ENCODE data around the gene ANKRD9.

ANKRD9 gene

DNA sequence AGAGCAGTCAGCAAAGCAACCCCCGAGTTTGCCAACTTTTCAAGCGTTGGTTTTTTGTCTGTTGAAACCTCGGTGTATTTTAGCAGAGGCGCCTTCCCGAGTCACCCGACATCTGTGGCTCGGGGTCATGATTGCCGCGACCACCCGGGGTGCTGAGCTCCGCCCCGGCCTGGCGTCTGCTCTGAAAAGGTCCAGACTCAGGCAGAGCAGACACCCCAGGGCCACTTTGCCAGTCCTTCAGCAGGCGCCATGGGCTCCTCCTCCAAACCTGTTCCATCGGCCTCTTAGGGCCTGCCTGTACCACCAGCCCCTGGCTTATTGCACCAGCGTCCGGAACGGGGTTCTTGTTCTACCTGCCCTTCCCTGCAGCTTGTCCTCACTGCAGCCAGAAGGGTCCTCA lies 19.1 kb downstream of the ANKRD9 start:
- TF ChIP-seq, protein P1, sequence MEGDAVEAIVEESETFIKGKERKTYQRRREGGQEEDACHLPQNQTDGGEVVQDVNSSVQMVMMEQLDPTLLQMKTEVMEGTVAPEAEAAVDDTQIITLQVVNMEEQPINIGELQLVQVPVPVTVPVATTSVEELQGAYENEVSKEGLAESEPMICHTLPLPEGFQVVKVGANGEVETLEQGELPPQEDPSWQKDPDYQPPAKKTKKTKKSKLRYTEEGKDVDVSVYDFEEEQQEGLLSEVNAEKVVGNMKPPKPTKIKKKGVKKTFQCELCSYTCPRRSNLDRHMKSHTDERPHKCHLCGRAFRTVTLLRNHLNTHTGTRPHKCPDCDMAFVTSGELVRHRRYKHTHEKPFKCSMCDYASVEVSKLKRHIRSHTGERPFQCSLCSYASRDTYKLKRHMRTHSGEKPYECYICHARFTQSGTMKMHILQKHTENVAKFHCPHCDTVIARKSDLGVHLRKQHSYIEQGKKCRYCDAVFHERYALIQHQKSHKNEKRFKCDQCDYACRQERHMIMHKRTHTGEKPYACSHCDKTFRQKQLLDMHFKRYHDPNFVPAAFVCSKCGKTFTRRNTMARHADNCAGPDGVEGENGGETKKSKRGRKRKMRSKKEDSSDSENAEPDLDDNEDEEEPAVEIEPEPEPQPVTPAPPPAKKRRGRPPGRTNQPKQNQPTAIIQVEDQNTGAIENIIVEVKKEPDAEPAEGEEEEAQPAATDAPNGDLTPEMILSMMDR (IDR thresholded peaks at IDR 0.05; ENCODE audit: insufficient read depth, low read depth, low read length, missing control alignments) = no peak
- no peak overlapping the region for H3K4me3 ChIP-seq (ENCODE audit: low read length)
- no peak for DNase-seq (ENCODE audit: low read depth)

DNA sequence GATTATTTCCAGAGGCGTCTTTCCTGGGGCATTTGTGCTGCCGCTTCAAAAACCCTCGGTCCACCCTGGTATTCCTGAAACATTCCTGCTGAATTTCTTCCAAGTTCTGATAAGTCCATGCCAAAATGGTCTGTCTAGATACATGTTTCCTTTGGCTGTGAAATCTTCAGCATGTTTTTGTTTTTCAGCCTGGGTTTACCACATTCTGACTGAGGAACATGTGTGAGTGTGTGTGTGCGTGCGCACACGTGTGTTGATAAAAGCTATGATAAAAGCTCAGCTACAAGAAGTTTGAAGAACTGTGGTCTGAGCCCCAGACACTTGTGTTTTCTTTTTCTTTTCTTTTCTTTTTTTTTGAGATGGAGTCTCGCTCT lies 22.4 kb downstream of the ANKRD9 start:
- no peak overlapping the region for H3K4me3 ChIP-seq (ENCODE audit: low read length)
- TF ChIP-seq, protein P1 (IDR thresholded peaks at IDR 0.05; ENCODE audit: insufficient read depth, low read depth, low read length, missing control alignments) = no peak
- DNase-seq (ENCODE audit: low read depth) = no peak

DNA sequence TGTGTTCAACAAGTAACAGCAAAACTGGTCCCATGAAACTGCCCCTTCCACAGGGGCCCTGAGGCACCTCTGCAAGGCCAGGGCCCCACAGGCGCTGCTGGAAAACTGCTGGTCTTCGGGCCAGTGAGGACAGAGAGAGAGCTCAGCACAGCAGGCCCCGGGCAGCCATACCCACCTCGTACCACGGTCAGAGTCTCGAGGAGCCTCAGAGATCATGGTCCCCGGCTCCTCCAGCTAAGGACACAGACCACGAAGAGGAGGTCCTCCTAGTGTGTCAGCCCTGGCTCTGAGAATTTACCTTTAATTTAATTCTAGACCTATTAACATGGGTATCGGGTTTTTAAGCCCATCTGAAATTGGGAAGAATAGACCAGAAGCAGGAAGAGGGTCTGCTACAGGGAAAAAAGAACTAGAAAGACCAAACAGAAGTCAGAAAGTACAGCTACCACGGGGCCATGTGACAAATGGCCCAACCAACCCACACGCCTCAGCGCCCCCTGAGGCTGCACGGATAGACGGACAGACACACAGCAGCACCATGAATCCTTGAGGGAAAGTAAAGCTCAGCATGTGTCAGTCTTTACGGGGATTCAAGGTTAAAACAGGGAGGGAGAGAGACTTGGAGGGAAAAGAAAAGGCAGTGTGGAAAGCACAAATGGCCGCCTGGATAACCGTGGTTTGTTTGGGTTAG lies 22.9 kb downstream of the ANKRD9 start:
- TF ChIP-seq, protein P1 (IDR thresholded peaks at IDR 0.05; ENCODE audit: insufficient read depth, low read depth, low read length, missing control alignments) = no peak
- DNase-seq (ENCODE audit: low read depth) = no peak

DNA sequence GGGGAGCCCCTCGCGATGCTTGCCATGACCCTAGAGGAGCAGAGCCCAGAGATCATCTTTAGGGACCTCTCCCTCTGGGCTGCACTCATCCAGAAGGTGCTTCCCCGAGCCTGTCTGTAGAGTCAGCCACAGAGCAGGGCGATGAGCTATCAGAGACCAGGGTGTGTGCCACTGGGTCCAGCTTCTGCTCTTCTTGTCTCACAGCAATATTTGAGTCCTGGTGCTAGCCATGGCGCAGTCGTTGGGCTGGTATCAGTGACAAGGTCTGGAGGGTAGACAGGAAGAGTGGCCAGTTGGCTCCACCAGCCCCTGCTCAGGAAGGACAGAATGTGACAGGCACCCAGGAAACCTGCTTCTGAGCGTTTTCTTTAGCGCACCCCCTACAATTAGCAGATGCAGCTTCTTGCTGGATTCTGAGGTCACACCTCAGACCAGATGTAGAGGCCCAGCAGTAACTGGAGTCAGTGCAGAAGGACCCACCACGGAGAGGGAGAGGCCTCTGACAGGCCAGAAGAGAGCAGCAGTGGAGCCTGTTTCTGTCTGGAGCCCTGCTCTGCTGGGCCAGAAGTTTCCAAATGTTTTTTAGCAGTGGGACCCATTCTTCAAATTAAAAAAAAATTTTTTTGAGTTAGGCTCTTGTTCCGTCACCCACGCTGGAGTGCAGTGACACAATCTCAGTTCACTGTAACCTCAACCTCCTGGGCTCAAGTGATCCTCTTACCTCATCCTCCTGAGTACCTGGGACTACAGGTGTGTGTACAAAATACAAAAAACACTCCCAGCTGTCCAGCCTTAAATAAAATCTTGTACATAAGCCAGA lies 23.7 kb downstream of the ANKRD9 start:
- TF ChIP-seq, protein P1 (IDR thresholded peaks at IDR 0.05; ENCODE audit: insufficient read depth, low read depth, low read length, missing control alignments) = no peak
- DNase-seq (ENCODE audit: low read depth) = no peak
- H3K4me3 ChIP-seq (ENCODE audit: low read length) = no peak overlapping the region

More for the DNA sequence above, 22.9 kb downstream of the ANKRD9 start:
- no peak overlapping the region for H3K4me3 ChIP-seq (ENCODE audit: low read length)

DNA sequence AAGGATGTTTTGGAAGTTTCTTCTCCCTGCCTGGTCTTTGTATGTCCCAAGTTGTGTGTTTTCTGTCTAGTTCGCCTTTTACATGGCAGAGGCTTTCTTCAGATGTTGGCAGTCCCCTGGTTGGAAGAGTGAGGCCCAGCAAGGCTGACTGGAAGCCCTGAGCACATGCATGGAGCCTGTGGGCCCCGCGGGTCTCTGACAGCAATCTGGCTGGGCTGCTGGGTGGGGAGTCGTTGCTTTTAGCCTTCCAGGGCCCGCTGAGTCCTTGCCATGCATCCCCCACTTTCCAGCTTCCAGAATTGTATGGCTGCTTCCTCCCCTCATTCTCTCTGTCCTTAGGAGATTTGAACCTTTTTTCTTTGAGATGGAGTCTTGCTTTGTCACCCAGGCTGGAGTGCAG lies 25.3 kb downstream of the ANKRD9 start:
- TF ChIP-seq, protein P1 (IDR thresholded peaks at IDR 0.05; ENCODE audit: insufficient read depth, low read depth, low read length, missing control alignments) = no peak
- DNase-seq (ENCODE audit: low read depth) = no peak
- H3K4me3 ChIP-seq (ENCODE audit: low read length) = no peak overlapping the region

DNA sequence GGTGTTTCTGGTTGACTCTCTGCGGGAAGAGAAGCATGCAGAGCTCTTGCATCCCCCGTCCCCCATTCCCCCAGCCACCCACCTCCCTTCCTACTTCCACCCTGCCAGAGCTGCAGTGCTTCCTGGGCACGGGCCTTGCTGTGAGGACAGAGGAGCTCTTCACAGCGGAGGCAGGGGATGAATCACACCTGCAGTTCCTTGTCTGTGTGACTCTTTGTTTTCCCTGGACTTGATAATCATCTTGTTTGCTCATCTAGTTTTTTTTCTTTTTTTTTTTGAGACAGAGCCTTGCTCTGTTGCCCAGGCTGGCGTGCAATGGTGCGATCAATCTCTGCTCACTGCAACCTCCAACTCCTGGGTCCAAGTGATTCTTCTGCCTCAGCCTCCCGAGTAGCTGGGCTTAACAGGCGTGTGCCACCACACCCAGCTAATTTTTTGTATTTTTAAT lies 27.8 kb downstream of the ANKRD9 start:
- DNase-seq (ENCODE audit: low read depth) = peak; percentile 89
- TF ChIP-seq, protein P1 (IDR thresholded peaks at IDR 0.05; ENCODE audit: insufficient read depth, low read depth, low read length, missing control alignments) = no peak
- no peak overlapping the region for H3K4me3 ChIP-seq (ENCODE audit: low read length)
